GM19328 (cell line): ENCODE results near the gene PROB1.
"Not testable (repeated sequence)": the region's sequence is repeated elsewhere in the genome, so short reads cannot be mapped to it uniquely, and the experiment has no call there.

Experiments used
- ATAC-seq: cut with Tn5 transposase; IDR thresholded peaks from one replicate; pipeline ENCODE4 v1.9.1; 2021; ENCODE audit warnings: mild to moderate bottlenecking, moderate library complexity; ENCODE audit not compliant: unreplicated experiment

The PROB1 gene

DNA sequence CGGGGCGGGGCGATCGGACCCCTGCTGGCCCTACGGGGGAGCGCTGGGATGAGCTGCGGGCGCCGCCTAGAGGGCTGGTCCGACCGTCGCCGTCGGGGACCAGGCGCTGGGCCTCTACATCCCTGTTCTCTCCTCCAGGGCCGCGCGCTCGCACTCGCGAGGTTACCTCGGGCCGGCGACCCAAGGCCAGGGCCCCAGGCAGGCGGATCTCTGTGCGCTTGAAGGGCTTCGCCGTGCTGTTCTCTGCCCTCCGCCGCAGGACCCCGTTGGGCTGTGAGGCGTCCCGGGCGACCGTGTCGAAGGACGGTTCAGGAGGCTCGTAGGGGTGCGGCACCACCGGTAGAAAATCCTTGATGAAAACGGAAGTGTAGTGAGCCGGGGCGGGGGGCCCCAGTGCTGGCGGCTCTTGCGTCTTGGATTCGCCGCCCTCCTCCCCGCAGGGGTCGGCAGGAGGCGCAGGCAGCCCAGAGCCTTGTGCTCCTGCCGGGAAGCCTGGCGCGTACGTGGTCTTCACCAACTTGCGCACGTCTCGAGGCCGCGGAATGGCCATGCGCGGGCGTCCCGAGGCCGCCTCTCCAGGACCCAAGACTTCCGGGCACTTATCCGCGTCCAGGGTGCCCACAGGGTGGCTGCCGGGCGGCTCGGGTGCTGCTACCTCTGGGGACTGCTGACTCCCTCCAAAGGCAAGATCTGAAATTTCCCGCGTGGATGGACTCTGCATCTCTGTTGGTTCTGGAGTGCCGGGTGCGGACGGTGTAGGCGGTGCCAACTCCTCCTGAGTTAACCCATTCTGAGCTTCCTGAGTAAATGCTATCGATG is 2.0 kb downstream of the PROB1 start:
- peak; percentile 43 for ATAC-seq

DNA sequence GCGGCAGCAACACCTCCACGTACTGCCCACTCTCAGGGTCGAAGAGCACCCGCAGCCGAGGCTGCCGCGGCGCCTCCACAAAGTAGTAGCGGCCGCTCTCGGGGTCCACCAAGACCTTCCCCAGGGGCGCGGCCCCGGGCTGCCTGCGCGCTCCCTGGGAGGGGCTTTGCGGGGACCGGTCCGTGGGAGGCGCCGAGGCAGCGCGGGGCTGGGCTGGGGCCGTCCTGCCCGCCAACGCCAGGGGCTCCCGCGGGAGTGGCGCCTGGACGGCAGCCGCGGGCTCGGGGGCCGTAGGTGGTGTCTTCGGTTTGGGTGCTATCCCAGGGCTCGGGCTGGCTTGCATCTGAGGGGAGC is 2.6 kb downstream of the PROB1 start:
- ATAC-seq = peak; percentile 12

DNA sequence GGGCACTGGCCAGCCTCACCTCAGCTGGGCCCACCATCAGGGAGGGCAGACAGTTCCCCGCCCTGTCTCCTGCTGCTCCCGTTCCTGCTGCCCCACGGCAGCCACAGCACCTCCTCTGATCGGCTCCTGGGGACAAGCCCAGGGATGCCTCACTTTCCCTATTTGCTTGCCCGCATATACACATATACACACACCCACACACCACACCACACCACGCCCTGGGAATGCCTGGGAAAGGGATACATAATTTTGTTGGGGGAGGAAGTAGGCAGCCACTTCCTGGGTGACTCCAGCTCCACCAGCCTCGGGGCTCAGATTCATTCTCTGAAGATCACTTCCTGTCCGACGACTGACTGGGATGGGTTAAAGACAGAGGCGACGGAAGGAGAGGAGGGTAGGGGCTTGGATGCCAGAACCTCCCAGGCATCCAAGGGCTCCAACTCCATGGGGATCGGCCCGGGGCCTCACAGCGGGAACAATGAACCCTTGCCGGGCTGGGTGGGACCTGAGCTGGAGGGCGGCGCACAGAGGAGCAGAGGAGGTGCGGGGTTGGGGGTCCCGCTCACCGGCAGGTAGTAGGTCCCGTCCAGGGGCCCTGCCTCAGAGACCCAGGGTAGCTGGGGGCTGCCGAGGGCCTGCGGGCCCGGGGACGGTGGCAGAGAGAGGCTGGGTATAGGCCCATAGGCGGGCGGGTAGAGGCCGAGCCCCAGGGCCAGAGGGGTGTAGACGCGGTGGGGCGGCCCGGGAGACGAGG is 3.2 kb downstream of the PROB1 start:
- ATAC-seq = no peak

DNA sequence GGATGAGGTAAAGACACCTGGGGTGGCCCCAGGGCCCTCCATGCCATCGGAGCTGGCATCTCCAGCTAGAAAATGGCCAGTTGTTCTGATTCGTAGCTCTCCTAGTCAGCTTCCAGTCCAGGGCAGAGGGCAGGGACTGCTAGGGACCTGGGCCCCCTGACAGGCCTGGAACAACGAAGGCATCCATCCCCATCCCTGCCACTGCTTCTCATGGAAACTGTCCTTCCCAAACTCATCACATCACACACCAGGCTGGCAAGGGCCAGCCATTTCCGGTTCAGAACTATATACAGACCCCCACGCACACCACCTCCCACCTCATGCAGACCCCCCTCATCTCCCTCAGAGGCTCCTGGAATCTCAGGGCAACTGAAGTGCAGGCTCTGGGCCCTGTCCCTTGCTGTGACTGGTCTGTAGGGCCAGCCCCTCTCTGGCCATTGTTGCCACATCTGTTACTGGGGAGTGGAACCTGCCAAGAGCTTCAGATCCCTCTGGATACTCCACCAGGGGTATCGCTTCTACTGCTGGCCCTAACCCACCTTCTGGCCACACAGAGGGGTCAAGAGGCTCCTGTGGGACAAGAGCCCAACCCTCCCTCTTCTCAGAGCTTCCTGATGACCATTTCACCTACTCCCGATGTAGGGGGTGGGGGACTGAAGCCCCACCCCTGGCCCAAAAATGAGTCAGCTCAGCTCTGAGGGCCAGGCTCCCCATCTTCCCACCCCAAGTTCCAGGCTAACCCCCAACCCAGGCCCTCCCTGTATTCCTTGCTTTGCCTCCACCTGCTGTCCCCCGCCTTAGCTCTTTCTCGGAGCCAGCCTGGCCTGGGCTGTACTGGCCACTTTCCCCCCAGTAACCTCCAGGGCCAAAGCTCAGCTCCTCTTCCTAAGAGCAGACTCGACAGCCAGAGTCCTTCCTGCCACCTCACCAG is 4.0 kb downstream of the PROB1 start:
- no peak for ATAC-seq

DNA sequence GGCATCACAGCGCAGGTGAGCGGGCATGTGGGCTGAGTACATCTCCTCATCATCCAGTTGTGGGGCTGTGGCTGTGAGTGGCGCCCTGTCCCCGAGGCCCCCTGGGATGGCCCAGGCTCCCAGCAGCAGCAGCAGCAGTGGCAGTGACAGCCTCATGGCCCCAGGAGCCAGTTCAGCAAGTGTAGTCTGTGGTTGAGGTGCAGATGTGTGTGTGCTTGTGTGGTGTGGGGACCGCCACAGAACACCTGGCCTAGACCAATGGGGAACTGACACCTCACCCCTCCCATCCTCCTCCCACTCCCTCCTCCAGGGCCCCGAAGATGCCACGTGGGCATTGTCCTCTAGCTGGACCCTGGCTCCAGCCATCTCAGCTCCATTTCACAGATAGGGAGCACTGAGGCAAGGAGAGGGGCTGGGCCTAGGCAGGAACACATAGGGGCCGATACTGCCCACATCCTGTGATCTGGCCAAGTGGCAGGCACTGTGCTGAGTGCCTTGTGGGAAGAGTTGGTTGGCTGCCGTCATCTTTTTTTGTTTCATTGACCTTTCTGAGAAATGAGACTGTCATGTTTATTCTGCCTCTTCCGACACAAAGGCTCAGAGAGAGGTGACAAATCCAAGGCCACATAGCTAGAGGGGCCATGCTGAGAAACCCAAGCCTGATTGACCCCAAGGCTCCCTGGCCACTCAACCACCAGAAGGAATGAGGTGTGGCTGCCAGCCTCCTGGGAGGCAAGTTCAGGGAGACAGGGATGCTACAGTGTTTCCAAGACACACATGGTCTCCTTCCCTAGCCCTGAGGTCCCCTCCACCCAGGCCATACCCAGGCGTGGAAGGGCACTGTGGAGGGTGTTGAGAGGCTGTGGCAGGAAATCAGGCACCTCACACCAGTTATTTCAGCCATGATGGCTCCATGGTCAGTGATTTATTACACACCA is 4.9 kb downstream of the PROB1 start, which contains the start of gene MZB1:
MZB1 (minus strand) TSS at position 213 of the 938 bp plus-strand sequence; CDS start at position 156, 57 bp downstream.
- ATAC-seq = peak; percentile 39

DNA sequence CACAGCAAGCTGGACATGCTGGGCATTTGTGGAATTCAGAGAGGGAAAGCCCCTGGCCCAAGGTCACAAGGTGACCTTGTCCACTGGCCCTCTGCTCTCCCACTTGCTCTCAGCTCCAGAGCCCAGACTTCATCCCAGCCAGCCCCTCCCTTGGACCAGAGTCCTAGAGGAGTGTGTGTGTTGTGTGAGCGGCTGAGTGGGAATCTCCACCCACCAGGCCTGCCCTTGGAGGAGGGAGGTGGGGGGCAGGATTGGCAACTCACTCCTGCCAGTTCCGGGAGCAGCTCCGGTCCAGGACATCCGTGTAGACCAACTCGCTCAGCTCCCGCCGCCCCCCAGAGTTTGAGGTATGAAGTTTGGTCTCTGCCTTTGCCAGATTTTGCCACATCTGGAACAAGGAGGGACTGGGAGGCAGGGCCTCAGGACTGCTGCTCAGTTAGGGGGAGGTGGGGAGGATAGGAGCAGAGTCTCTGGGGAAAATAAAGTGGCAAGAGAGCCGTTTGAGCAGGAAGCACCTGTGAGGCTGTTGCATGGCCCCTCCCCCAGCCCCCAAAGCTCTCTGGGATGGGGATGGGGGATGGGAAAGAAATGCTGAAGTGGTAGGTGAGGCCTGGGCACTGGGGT is 6.6 kb downstream of the PROB1 start:
- ATAC-seq = no peak

DNA sequence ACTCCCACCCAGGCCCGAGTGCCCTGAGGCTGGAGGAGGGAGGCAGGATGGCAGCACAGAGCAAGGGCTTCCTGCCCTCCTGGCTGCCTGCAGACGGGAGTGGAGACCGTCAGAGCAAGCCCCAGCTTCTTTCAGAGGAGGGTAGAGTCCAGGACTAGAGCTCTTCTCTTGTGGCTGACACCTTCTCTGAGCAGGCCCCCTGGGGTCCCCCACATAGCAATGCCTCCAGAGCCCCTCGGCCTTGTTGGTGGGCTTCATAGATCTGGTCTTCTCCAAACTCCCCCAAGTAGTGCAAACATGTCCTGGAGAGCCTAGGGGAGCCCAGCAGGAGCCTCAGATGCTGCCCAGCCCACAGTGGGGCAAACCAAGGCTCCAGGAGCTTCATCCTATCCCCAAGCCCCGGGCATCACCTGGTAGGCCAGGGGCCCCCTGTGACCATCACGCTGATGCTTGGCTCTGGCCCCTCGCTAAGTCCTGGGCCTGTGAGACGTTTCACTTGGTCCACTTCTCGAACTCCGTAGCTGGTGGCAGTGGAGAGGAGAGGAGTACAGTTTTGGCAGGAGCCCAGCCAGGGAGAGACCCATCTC is 7.2 kb downstream of the PROB1 start:
- no peak for ATAC-seq

DNA sequence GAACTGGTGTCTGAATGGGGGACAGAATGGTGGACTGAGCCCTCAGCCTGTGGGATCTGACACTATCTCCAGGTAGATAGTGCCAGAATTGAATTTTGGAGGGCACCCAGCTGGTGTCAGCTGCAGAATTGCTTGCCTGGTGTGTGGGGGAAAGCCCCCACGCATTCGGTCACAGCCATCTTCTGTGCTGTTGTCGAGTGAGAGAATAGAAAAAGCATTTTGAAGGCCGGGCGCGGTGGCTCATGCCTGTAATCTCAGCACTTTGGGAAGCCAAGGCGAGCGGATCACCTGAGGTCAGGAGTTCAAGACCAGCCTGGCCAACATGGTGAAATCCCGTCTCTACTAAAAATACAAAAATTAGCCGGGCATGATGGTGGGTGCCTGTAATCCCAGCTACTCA is 7.9 kb downstream of the PROB1 start:
- not testable (repeated sequence) for ATAC-seq

DNA sequence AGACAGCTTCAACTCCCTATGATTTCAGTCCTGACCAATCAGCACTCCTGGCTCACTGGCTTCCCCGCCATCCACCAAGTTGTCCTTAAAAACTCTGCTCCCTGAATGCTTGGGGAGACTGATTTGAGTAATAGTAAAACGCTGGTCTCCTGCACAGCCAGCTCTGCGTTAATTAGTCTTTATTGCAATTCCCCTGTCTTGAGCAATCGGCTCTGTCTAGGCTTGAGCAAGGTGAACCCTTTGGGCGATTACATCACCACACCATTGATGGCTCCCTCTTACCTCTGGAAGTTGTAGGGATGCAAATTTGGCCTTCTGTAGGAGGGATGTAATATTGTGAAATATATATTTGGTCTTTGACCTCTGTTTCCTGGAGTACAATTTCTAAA is 8.9 kb downstream of the PROB1 start:
- ATAC-seq = no peak

DNA sequence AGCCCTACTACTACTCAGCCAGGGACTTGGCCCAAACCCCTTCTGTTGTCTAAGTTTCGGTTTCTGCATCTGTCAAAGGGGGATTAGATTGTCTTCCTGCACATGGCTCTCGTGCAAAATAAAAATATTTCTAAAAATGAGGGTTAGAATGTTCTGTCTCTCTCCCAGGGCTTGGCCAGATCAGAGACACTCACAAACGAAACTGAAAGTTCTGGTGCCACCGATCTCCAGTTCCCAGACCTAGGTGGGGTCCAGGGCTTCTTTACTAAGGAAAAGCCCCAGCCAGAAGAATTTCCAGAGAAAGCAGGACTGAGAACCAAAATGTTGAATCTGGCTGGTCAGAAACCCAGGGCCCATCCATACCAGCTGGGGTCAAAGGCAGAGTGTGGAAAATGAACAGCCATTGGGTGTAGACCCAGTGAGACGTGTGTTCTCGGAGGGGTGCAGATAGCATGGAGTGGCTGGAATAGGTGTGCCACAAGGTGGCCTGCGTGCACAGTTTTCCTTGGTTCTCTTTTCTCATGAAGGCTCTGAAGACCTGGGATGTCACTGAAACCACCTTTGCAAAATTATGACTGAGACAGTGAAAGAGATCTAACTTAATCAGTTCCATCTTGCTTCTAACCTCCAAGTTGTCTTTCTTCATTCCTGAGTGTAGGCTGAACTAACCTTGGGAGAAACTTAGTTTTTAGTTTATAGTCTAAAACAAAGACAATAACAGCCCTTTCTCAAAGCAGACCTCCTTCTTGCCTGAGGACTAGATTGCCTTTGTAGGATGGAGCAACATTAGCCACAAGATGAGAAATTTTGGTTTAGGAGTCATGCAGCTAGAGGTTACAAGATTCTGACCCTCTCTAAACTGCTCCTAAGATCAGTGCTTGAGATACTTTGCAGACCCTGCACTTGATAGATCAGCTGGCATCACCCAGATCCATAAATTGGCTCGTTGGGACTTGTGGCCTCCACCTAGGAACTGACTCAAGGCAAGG is 9.5 kb downstream of the PROB1 start:
- ATAC-seq = no peak

DNA sequence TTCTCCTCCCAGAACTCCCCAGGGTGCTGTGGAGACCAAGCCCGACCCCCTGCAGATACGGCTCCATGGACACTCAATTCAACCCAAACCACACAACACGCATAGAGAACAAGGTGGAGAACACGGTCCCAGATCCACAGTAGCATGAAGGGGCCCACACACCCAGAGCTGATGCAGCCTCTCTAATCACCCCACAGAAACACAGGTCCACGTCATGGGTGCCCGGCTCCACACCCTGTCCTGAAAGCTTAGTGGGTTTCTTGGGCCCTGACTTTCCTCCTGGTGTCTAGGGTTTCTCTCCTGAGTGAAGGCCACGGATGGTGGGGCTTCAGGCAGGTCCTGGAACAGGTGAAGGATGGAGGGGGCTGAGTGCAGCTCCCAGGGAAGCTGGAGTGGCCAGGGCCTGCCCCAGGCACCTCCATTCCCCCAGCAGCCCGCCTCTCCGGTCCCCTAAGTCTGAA is 10.3 kb downstream of the PROB1 start:
- ATAC-seq = no peak

DNA sequence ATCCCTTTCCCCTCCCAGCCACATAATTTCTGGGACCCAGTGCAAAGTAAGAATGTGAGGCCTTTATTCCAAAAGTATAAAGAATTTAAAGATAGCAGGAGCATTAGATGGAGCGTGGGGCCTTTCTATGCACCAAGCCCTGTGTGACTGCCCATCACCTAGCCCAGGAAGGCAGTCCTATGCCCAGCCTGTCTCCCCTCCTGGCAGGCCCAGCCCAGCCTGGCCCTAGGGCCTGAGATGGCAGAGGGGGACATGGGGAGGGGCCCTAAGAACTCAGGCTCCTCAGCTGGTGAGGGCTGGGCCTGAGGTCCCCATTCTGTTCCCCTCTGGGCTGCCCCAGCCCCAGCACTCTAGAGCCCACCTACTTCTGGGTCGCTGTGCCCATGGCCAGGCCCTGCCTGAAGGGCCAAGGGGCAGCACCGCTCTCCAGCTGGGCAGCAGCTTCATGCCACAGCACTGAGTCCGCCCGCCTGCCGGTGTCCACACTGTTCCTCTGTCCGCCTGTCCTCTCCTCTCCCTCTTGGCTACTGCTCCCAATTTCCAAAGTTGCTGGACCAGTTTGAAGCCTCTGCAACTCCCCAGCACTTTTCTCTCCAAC is 10.8 kb downstream of the PROB1 start:
- ATAC-seq = no peak

DNA sequence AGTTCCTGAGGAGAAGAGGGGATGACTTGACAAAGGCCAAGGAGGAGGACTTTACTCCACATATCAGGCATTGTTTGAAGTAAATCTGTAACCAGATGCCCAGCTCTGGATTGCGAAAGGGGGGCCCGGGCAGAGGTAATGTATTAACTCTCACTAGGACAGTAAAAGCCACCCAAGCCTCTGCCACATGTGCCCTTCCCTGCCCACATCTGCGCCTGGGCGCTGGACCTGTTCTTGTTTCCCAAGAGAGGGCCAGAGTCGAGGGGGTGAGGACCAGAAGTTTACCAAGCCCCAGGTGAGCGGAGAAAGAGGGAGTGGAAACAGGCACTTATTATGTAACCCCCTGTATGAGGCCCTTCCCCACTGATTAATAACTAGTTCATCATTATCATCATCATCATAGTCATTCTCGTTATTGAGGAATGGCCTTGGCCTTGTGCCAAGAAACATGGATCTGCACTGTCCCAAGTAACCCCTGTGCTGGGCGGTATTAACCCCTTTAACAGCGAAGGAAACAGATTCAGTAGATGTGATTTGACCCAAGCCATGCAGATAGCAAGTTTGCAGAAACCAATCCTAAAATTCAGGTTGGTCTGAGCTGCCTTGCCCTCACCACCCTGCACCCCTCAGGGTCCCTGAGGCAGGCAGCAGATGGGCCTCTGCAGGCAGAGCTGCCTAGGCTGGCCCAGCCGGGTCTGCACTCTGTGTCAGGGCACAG is 11.5 kb downstream of the PROB1 start, which contains the start of gene SLC23A1:
SLC23A1 (minus strand) TSS at position 23 of the 718 bp plus-strand sequence. CDS start 44 bp downstream, outside the sequence.
- no peak for ATAC-seq

DNA sequence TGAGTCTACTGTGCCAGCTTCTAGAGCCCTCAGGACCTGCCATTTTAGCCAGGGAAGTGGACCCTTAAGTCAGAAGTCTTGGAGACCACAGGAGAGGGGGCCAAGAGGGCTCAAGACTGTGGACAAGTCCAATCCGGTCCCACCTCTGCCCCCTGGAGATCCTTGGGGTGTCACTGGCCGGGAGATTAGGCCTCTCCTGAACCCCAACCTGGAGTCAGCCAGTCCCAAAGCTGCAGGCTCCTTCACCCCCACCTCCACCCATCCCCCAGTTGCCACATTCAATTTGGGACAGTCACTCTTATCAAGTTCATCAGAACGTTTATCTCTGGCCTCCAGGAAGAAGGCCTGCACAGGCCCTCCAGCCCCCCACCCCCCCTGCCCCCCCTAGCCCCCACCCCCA is 12.1 kb downstream of the PROB1 start:
- no peak for ATAC-seq

DNA sequence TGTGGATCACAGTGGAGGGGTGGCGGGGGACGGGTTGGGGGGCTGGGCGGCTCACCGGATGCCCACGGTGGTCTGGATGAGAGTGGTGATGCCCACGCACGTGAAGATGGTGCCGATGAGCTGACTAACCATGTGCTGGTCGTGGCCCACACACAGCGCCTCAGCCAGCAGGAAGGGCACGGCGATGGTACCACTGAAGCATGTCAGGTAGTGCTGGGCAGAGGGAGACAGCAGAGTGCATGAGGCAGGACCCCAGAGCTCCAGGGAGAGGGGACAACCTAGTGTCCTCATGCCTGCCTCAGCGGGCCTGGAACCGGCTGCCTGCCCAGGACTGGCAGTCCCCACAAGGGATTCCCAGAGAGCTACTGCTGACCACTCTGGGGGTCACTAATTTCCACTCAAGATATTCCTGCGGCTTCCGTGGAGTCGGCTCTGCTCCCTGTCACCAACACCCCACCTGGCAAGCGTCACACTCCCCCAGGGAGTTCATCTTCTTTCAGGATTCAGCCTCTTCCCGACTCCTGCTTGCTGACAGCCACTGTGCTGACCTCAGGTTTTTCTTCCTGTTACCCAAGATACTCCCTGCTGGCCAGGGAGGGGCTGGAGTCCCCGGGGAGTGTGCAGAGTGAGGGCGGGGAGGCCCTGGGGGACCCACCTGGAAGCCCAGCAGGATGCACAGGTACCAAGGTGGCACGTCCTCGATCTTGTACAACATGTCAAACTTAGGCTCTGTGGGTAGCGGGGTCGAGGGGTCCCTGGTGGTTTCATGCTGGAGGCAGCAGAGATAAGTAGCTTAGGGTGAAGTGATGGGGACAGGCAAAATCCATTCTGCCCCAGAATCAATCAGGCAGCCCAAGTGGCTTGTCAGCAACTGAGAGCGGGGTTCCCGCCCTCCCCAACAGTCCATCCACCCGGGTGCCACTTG is 12.8 kb downstream of the PROB1 start:
- ATAC-seq = no peak
